Activated T-helper 17 cell treated with anti-CD3 and anti-CD28 coated beads, Interleukin-2, amount 50 U/mL, for 72 hours (primary cell): ENCODE results near the gene TRPC4AP. TPM values are rescaled to one million over a fixed set of nuclear protein-coding genes. Genes with fewer than 3 reads are reported as not detected.

ENCODE experiments used
- ATAC-seq: fragments of 150-1000 bp; cut with Tn5 transposase; replicated peaks from 2 replicates; pipeline ENCODE4 v1.10.0; 2021; ENCODE audit warnings: mild to moderate bottlenecking, moderate library complexity
- H3K27ac Mint-ChIP-seq: one replicate; pipeline ENCODE4 v1.8.0; 2022; ENCODE audit warnings: mixed read lengths
- H3K27me3 Mint-ChIP-seq: one replicate; pipeline ENCODE4 v1.8.0; 2022; ENCODE audit warnings: mixed read lengths
- H3K36me3 Mint-ChIP-seq: one replicate; pipeline ENCODE4 v1.8.0; 2022; ENCODE audit warnings: low read depth, mild to moderate bottlenecking, mixed read lengths
- H3K4me1 Mint-ChIP-seq: one replicate; pipeline ENCODE4 v1.8.0; 2022; ENCODE audit warnings: mixed read lengths
- H3K4me3 Mint-ChIP-seq: one replicate; pipeline ENCODE4 v1.8.0; 2022; ENCODE audit warnings: mild to moderate bottlenecking, mixed read lengths
- H3K9me3 Mint-ChIP-seq: one replicate; pipeline ENCODE4 v1.8.0; 2022; ENCODE audit warnings: mixed read lengths
- total RNA-seq, 2 donors: library from RNA; stranded (reverse); gene quantifications; one replicate each; pipeline ENCODE4 v1.2.3, GENCODE V29; 2022

The TRPC4AP gene
- total RNA-seq, 2 donors from 2014 or later, result 34.1 to 54.3 TPM

- Mint-ChIP-seq H3K27me3 (no peaks in the 10 kb centered on the region), H3K4me3 (no peak overlapping the region), H3K4me1 (no peaks in the 10 kb centered on the region), H3K36me3 (peaks cover 100% of the 10 kb centered on the region), H3K9me3 (no peaks in the 10 kb centered on the region), H3K27ac (peak overlapping the region; percentile 66)
- no peak for ATAC-seq
Measured at GRCh38 chr20:35008411-35009342, 83.9 kb downstream of the TRPC4AP start.

GRCh38 chr20:35007891-35008290 lies 84.7 kb downstream of the TRPC4AP start:
- H3K4me3 Mint-ChIP-seq, result no peak overlapping the region
- ATAC-seq, result no peak
- H3K27ac Mint-ChIP-seq, result peak overlapping the region; percentile 66
- peaks cover 92% of the 10 kb centered on the region for H3K36me3 Mint-ChIP-seq
- no peaks in the 10 kb centered on the region for H3K9me3 Mint-ChIP-seq
- H3K4me1 Mint-ChIP-seq, result no peaks in the 10 kb centered on the region
- H3K27me3 Mint-ChIP-seq, result no peaks in the 10 kb centered on the region

GRCh38 chr20:35007413-35007812 lies 85.2 kb downstream of the TRPC4AP start:
- peaks cover 88% of the 10 kb centered on the region for H3K36me3 Mint-ChIP-seq

GRCh38 chr20:35006531-35006971 lies 86.1 kb downstream of the TRPC4AP start:
- H3K27ac Mint-ChIP-seq, result no peak overlapping the region
- H3K4me3 Mint-ChIP-seq, result no peak overlapping the region
- ATAC-seq, result no peak
- no peaks in the 10 kb centered on the region for H3K9me3 Mint-ChIP-seq
- H3K36me3 Mint-ChIP-seq, result peaks cover 88% of the 10 kb centered on the region
- no peaks in the 10 kb centered on the region for H3K27me3 Mint-ChIP-seq
- H3K4me1 Mint-ChIP-seq, result no peaks in the 10 kb centered on the region

More at GRCh38 chr20:35007413-35007812, 85.2 kb downstream of the TRPC4AP start:
- Mint-ChIP-seq H3K4me1 (no peaks in the 10 kb centered on the region), H3K4me3 (no peak overlapping the region), H3K27ac (peak overlapping the region; percentile 66), H3K9me3 (no peaks in the 10 kb centered on the region), H3K27me3 (no peaks in the 10 kb centered on the region)
- no peak for ATAC-seq

GRCh38 chr20:35006009-35006408 lies 86.6 kb downstream of the TRPC4AP start:
- Mint-ChIP-seq H3K4me1 (no peaks in the 10 kb centered on the region), H3K9me3 (no peaks in the 10 kb centered on the region), H3K27ac (no peak overlapping the region), H3K27me3 (no peaks in the 10 kb centered on the region), H3K36me3 (peaks cover 88% of the 10 kb centered on the region), H3K4me3 (no peak overlapping the region)
- no peak for ATAC-seq

- Mint-ChIP-seq H3K27me3 (no peaks in the 10 kb centered on the region), H3K27ac (no peak overlapping the region), H3K4me3 (no peak overlapping the region), H3K9me3 (no peaks in the 10 kb centered on the region), H3K4me1 (no peaks in the 10 kb centered on the region), H3K36me3 (peaks cover 88% of the 10 kb centered on the region)
- ATAC-seq, result no peak
Measured at GRCh38 chr20:35005463-35005961, 87.1 kb downstream of the TRPC4AP start.

GRCh38 chr20:35004749-35005462 lies 87.7 kb downstream of the TRPC4AP start:
- Mint-ChIP-seq H3K27me3 (no peaks in the 10 kb centered on the region), H3K36me3 (peaks cover 86% of the 10 kb centered on the region), H3K4me3 (no peak overlapping the region), H3K9me3 (no peaks in the 10 kb centered on the region), H3K4me1 (no peaks in the 10 kb centered on the region), H3K27ac (no peak overlapping the region)
- ATAC-seq, result no peak

- Mint-ChIP-seq H3K27me3 (no peaks in the 10 kb centered on the region), H3K4me1 (no peaks in the 10 kb centered on the region)
Measured at GRCh38 chr20:35004051-35004725, 88.4 kb downstream of the TRPC4AP start.

GRCh38 chr20:35003211-35004031 lies 89.2 kb downstream of the TRPC4AP start:
- Mint-ChIP-seq H3K4me1 (no peaks in the 10 kb centered on the region), H3K27me3 (no peaks in the 10 kb centered on the region), H3K9me3 (no peaks in the 10 kb centered on the region), H3K27ac (no peak overlapping the region), H3K36me3 (peaks cover 85% of the 10 kb centered on the region), H3K4me3 (no peak overlapping the region)
- no peak for ATAC-seq

More at GRCh38 chr20:35004051-35004725, 88.4 kb downstream of the TRPC4AP start:
- no peak overlapping the region for H3K4me3 Mint-ChIP-seq
- no peak for ATAC-seq
- H3K36me3 Mint-ChIP-seq, result peaks cover 85% of the 10 kb centered on the region
- H3K9me3 Mint-ChIP-seq, result no peaks in the 10 kb centered on the region
- H3K27ac Mint-ChIP-seq, result no peak overlapping the region

- Mint-ChIP-seq H3K36me3 (peaks cover 85% of the 10 kb centered on the region), H3K4me1 (no peaks in the 10 kb centered on the region), H3K27ac (no peak overlapping the region), H3K27me3 (no peaks in the 10 kb centered on the region), H3K9me3 (no peaks in the 10 kb centered on the region), H3K4me3 (no peak overlapping the region)
- no peak for ATAC-seq
Measured at GRCh38 chr20:35002426-35003210, 90.0 kb downstream of the TRPC4AP start.

- Mint-ChIP-seq H3K9me3 (no peaks in the 10 kb centered on the region), H3K36me3 (peaks cover 78% of the 10 kb centered on the region), H3K4me1 (no peaks in the 10 kb centered on the region), H3K27me3 (no peaks in the 10 kb centered on the region), H3K27ac (no peak overlapping the region), H3K4me3 (no peak overlapping the region)
- no peak for ATAC-seq
Measured at GRCh38 chr20:35001596-35002362, 90.8 kb downstream of the TRPC4AP start.

- H3K27ac Mint-ChIP-seq, result no peak overlapping the region
- ATAC-seq, result no peak
- H3K9me3 Mint-ChIP-seq, result no peaks in the 10 kb centered on the region
- H3K4me3 Mint-ChIP-seq, result no peak overlapping the region
- peaks cover 71% of the 10 kb centered on the region for H3K36me3 Mint-ChIP-seq
- no peaks in the 10 kb centered on the region for H3K4me1 Mint-ChIP-seq
- H3K27me3 Mint-ChIP-seq, result no peaks in the 10 kb centered on the region
Measured at GRCh38 chr20:35000922-35001595, 91.5 kb downstream of the TRPC4AP start.
